CD4-positive, alpha-beta T cell treated with Interleukin-6 for 4 hours (primary cell): Measurements from ENCODE around the gene CHD6.
"Not testable (repeated sequence)": the region's sequence is repeated elsewhere in the genome, so short reads cannot be mapped to it uniquely, and the experiment has no call there.

ENCODE experiments used
- DNase-seq: peaks from one replicate; pipeline ENCODE4 v3.0.0-alpha.2; 2020; ENCODE audit warnings: mixed read lengths

Gene CHD6

GRCh38 chr20:41540459-41540858, 77.7 kb downstream of the CHD6 start:
- no peak for DNase-seq

- no peak for DNase-seq
These were observed 79.2 kb downstream of the CHD6 start for GRCh38 chr20:41538810-41539596.

- DNase-seq, result no peak
These were observed 80.3 kb downstream of the CHD6 start for GRCh38 chr20:41537865-41538264.

- DNase-seq, result not testable (repeated sequence)
These were observed 82.6 kb downstream of the CHD6 start for GRCh38 chr20:41535551-41535950.

- DNase-seq, result no peak
These were observed 83.3 kb downstream of the CHD6 start for GRCh38 chr20:41534842-41535241.

GRCh38 chr20:41534170-41534569, 84.0 kb downstream of the CHD6 start:
- DNase-seq, result no peak

GRCh38 chr20:41533537-41534136, 84.5 kb downstream of the CHD6 start:
- no peak for DNase-seq

- no peak for DNase-seq
These were observed 85.2 kb downstream of the CHD6 start for GRCh38 chr20:41532935-41533334.

GRCh38 chr20:41531518-41532275, 86.5 kb downstream of the CHD6 start:
- DNase-seq, result no peak

GRCh38 chr20:41530923-41531322, 87.3 kb downstream of the CHD6 start:
- no peak for DNase-seq

- DNase-seq, result no peak
These were observed 91.8 kb downstream of the CHD6 start for GRCh38 chr20:41526327-41526726.

- no peak for DNase-seq
These were observed 93.1 kb downstream of the CHD6 start for GRCh38 chr20:41524980-41525613.

- no peak for DNase-seq
These were observed 94.3 kb downstream of the CHD6 start for GRCh38 chr20:41523857-41524256.

GRCh38 chr20:41513829-41514228, 104.3 kb downstream of the CHD6 start:
- DNase-seq, result no peak

GRCh38 chr20:41512624-41513023, 105.6 kb downstream of the CHD6 start:
- no peak for DNase-seq

- no peak for DNase-seq
These were observed 107.2 kb downstream of the CHD6 start for GRCh38 chr20:41510847-41511450.

- DNase-seq, result no peak
These were observed 108.0 kb downstream of the CHD6 start for GRCh38 chr20:41510224-41510623.

GRCh38 chr20:41509316-41510200, 108.6 kb downstream of the CHD6 start:
- DNase-seq, result no peak

- DNase-seq, result no peak
These were observed 109.8 kb downstream of the CHD6 start for GRCh38 chr20:41508335-41508734.

- no peak for DNase-seq
These were observed 110.3 kb downstream of the CHD6 start for GRCh38 chr20:41507851-41508250.

GRCh38 chr20:41507436-41507835, 110.7 kb downstream of the CHD6 start:
- no peak for DNase-seq
